Astrocyte of the spinal cord (primary cell): ENCODE results near the gene TMEM86B.
A peak's percentile ranks its signal among the peaks of the same experiment; 100 is the strongest.

Source experiments
- DNase-seq: peaks from one replicate; pipeline ENCODE4 v3.0.0; 2011; ENCODE audit warnings: low read depth, low spot score
- H3K4me3 ChIP-seq: 2 replicates; pipeline ENCODE4 v1.5.1; 2011; ENCODE audit warnings: low read depth, mild to moderate bottlenecking, low read length, moderate library complexity
- in situ Hi-C: cut with HindIII; loops from 2 replicates; pipeline ENCODE4 v1.10.0; 2017; ENCODE audit warnings: low sequenced_read_pairs
- TF ChIP-seq, protein P1 (sequence below): IDR thresholded peaks from 2 replicates; pipeline ENCODE4 v1.5.1; 2012; ENCODE audit warnings: low read depth, mild to moderate bottlenecking, low read length, inconsistent platforms

Gene TMEM86B

DNA sequence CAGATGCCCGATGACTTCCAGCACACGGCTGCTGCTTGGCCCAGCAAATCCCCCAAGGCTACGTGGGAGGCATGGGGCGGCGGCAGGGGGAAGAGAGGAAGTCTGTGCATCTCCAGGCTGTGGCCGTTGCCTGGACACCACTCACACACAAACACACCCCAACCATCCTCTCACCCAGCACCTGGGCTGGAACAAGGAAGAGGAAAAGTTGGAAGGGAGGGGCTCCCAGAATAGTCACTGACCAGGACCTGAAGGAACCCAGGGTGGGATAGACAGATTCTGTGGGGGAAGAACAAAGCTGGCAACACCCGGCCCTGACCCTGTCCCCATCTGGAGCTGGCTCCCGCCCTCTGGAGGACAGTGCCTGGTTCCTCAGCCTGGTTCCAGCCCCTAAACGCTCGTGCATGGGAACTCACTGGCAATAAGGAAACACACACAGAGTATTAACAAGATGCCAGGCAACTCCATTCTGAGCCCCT lies 19.1 kb upstream of the TMEM86B start:
- DNase-seq = peak; percentile 20
- in situ Hi-C loops = no loop called here
- TF ChIP-seq, protein P1, sequence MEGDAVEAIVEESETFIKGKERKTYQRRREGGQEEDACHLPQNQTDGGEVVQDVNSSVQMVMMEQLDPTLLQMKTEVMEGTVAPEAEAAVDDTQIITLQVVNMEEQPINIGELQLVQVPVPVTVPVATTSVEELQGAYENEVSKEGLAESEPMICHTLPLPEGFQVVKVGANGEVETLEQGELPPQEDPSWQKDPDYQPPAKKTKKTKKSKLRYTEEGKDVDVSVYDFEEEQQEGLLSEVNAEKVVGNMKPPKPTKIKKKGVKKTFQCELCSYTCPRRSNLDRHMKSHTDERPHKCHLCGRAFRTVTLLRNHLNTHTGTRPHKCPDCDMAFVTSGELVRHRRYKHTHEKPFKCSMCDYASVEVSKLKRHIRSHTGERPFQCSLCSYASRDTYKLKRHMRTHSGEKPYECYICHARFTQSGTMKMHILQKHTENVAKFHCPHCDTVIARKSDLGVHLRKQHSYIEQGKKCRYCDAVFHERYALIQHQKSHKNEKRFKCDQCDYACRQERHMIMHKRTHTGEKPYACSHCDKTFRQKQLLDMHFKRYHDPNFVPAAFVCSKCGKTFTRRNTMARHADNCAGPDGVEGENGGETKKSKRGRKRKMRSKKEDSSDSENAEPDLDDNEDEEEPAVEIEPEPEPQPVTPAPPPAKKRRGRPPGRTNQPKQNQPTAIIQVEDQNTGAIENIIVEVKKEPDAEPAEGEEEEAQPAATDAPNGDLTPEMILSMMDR = no peak
- no peak overlapping the region for H3K4me3 ChIP-seq

DNA sequence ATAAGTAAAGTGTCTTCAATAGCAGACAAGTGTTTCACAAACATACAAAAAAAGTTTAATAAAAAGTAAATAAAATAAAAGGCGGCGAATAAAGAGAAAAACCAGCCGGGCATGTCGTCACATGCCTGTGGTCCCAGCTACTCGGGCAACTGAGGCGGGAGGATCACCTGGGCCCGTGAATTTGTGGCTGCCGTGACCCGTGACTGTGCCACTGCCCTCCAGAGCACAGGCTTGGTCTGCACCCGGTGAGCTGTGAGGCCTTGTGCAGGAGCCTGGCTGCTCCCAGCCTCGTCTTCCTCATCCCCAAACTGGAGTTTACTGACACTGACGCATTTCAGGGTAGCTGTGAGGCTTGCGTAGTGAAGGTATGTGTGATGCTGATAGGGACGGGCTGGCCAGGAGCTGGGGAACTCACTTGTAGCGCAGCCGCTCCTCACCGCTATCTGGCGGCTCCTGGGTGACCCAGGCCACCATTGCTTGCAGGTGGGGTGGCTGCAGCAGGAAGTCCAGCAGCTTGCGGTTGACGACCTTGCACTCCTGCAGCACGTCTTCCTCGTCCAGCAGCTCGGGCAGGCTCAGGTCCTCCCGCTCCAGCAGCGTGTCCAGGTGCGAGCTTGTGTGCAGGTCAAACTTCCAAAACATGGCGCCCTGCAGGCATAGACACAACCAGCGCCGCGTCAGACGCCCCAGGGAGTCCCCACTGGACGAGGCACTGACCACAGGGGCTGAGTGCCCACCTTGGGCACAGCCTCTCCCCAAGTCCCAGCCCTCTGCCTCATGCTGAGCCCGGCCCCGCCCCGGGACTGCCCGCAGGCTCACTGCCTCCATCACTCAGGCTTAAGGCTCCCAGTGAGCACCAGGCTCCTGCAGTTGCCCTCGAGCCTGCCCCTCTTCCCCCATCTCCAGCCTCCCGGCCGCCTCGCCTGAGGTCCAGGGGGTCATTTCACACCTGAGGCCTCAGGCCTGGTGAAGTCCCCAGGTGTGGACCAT lies 18.2 kb upstream of the TMEM86B start:
- DNase-seq = no peak
- TF ChIP-seq, protein P1 = no peak
- H3K4me3 ChIP-seq = no peak overlapping the region
- in situ Hi-C loops = no loop called here

DNA sequence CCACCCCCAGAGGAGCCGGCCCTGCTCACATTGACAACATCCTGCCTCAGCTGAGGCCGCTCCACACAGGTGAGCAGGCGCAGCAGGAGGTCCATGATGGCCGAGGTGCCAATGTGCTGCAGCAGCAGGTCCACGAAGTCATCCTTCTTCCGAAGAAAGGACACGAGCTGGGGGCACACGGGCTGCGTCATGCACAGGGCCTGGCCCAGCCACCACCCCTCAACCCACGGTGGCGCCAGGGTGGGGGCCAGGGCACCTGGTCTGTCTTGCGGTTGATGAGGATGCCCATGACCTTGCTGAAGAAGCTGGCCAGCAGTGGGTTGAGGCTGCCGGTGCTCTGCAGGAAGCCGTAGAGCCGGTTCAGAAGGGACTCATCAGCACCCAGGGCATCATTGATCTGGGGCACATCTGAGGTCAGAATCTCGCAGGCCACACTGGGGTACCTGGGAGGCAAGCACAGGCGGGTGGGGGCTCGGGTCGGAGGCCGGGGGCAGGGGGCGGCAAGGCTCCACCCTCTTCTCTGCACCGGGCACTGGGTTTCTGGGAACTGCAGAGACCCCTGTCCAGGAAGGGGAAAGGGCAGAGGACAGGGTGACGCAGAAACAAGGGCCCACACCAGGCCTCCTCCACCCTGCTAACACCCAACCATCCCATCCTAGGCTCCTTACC lies 16.8 kb upstream of the TMEM86B start:
- TF ChIP-seq, protein P1 = no peak
- no peak overlapping the region for H3K4me3 ChIP-seq
- no peak for DNase-seq
- in situ Hi-C loops = no loop called here

DNA sequence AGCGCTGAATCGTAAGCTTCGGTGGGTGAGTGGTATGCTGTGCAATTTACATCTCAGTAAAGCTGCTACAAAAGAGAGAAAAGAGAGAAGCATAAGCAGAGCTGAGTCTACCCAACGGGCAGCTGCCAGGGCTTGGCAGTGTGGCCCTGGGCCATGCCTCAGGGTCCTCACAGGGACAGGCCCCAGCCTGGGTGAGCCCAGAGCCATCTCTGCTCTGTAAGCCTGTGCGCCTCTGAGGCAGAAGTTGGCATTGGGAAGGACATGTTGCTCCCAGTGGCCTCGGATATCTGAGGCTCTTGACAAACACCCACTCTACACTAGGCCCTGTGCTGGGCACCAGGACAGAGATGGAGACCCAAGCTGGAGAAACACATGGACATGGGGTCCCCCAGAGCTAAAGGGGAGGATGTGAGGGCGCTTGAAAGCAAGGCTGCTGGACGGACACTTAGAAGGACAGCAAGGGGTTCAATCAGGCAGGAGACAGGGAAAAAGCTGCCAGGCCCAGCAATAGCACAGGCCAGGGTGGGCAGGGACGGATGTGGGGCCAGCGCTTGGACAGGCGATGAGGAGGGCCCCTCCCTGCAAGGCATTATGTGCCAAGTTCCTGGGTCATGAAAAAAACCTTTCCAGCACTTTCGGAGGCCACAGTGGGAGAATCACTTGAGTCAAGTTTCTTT lies 15.6 kb upstream of the TMEM86B start:
- no peak for DNase-seq
- in situ Hi-C loops = no loop called here
- H3K4me3 ChIP-seq = no peak overlapping the region
- TF ChIP-seq, protein P1 = no peak

DNA sequence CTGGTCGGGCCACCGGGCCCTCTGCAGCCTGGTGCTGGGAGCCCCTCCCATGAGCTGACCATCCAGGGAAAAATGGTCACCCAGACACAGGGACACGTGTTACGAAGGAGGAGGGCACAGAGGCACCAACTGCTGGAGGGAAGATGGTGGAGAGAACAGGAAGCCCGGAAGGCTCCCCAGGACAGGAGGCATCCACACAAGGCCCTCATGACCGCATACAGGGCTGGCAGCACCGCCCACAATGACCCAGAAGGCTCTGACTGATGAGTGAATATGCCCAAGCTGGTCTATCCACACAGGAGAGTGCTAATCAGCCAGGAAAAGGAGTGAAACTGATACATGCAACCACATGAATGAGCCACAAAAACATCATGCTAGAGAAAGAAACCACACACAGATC lies 14.0 kb upstream of the TMEM86B start:
- in situ Hi-C loops = no loop called here
- H3K4me3 ChIP-seq = no peak overlapping the region
- DNase-seq = no peak
- TF ChIP-seq, protein P1 = no peak

DNA sequence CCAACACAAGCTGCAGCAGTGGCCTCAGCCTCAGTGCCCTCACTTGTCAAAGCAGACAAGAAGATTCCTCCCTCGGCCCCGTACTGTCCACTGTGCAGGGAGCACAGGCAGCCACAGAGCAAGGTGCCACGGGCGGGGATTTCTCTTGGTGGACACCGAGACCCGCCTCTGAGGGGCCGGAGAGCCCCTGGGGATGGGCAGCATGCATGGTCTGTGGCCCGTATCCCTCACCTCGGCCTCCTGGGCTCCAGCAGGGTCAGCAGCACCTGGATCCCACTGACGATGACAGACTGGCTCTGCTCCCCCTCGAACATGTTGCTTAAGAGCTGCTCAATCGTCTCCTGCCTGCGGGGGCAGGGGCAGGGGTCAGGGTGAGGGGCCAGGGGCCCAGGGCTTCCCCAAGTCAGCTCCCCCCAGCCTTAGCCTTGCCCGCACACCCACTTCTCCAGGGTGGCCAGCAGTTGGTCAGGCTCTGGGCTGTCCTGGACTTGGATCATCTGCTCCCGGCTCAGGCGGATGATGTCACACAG lies 13.4 kb upstream of the TMEM86B start:
- DNase-seq = no peak
- in situ Hi-C loops = no loop called here
- TF ChIP-seq, protein P1 = no peak
- no peak overlapping the region for H3K4me3 ChIP-seq
